HUES6 (cell line): ENCODE measurements around the gene GJA3.

ENCODE experiments used
- H3K27ac ChIP-seq: 2 replicates; pipeline ENCODE4 v1.7.0; 2013; ENCODE audit warnings: low read depth, mild to moderate bottlenecking, low read length, inconsistent platforms
- H3K27me3 ChIP-seq: 2 replicates; pipeline ENCODE4 v1.6.1; 2013; ENCODE audit warnings: low read length; ENCODE audit not compliant: control insufficient read depth, insufficient read depth
- H3K36me3 ChIP-seq: 2 replicates; pipeline ENCODE4 v1.6.1; 2013; ENCODE audit warnings: low read length; ENCODE audit not compliant: control insufficient read depth, insufficient read depth
- H3K4me1 ChIP-seq: 2 replicates; pipeline ENCODE4 v1.6.1; 2013; ENCODE audit warnings: low read length; ENCODE audit not compliant: control insufficient read depth, insufficient read depth
- H3K4me3 ChIP-seq: 2 replicates; pipeline ENCODE4 v1.5.1; 2013; ENCODE audit warnings: low read depth, low read length
- H3K9ac ChIP-seq: one replicate; pipeline ENCODE4 v1.6.1; 2013; ENCODE audit warnings: mild to moderate bottlenecking, low read length
- H3K9me3 ChIP-seq: 2 replicates; pipeline ENCODE4 v1.6.1; 2013; ENCODE audit warnings: low read depth, low read length; ENCODE audit not compliant: control insufficient read depth, insufficient read depth

Gene GJA3

DNA sequence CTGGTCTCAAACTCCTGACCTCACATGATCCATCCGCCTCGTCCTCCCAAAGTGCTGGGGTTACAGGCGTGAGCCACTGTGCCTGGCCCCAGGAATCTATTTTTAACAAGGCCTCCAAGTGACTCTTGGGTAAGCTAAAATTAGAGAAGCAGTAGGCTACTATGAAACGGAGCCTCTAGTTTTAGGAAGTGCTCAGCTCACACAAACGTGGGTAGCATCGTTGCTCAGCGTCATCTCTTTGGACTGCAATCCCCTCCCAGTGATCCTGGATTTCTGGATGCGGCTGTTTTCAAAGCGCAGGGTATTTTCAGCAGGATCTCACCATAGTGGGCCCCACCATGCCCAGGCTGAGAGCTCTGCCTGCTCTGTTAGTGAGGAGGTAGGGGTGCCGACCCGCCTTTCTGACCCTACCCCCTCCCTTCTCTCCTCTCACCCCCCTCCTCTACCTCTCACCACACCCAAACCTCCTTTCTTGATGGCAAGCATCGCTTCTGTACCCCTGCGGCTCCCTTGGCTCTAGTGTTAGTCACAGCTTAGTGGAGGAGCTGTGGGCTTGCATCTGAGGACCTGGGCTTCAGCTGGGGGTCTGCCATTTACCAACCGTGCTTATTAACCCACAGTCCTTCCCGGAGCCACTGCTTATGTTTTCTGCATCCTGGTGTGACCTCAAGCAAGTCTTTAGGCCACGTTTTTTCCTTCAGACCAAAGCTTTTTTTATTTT, 34.2 kb downstream of the GJA3 start:
- Histone ChIP-seq H3K9ac (no peak overlapping the region), H3K27me3 (peaks cover 38% of the 10 kb centered on the region), H3K9me3 (no peaks in the 10 kb centered on the region), H3K27ac (no peak overlapping the region), H3K4me1 (peaks cover 11% of the 10 kb centered on the region), H3K4me3 (no peak overlapping the region), H3K36me3 (no peaks in the 10 kb centered on the region)

DNA sequence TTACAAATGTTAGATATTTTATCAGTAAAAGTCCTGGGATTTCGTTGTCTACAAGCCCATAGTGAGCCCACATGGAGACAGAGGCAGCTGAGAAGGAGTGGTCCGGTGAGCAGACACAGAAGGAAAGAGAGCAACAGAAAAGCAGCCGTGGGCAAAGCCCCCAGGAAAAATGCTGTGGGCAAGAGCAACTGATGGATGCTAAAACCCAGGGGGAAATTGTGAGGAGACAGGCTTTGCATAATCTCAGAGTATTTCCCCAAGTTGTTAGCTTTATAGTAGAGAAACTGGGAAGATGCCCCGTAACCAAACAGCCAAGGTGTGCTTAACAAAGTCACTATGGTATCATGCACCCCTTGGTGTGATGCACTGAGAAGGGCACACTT, 35.1 kb downstream of the GJA3 start:
- peaks cover 30% of the 10 kb centered on the region for H3K27me3 ChIP-seq
- no peak overlapping the region for H3K27ac ChIP-seq
- H3K4me3 ChIP-seq = no peak overlapping the region

DNA sequence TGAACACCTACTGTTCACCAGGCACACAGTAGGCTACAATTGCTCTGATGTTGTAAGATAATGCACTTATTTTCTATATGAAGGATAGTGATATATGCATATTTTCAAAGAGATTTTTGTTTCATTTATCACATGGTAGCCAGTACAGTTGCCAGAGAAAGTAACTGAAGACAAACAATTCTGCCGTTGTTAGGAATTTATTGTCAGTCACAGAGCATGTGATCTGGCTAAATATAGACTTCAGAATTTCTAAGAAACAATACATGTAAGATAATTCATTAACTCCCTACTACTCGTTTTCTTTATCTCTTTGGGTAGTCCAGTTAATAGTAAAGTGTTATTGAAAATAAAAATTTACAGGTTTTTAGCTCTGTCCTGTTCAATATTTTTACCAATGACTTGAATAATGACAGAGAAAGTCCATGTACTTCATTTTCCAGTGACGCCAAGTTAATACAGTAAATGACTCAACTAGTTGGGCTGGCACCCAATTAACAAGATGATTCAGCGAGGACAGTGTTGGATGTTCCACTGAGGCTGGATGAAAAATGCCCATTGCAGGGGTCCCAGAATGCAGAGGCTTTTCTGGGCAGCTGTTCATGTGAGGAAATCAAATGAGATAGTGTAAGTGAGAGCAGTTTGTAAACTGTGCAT, 35.6 kb downstream of the GJA3 start:
- Histone ChIP-seq H3K9me3 (no peaks in the 10 kb centered on the region), H3K36me3 (no peaks in the 10 kb centered on the region), H3K27ac (no peak overlapping the region), H3K4me1 (peaks cover 17% of the 10 kb centered on the region), H3K9ac (no peak overlapping the region), H3K27me3 (peaks cover 26% of the 10 kb centered on the region), H3K4me3 (no peak overlapping the region)

More for the DNA sequence above, 35.1 kb downstream of the GJA3 start:
- Histone ChIP-seq H3K9ac (no peak overlapping the region), H3K9me3 (no peaks in the 10 kb centered on the region), H3K36me3 (no peaks in the 10 kb centered on the region), H3K4me1 (peaks cover 17% of the 10 kb centered on the region)

DNA sequence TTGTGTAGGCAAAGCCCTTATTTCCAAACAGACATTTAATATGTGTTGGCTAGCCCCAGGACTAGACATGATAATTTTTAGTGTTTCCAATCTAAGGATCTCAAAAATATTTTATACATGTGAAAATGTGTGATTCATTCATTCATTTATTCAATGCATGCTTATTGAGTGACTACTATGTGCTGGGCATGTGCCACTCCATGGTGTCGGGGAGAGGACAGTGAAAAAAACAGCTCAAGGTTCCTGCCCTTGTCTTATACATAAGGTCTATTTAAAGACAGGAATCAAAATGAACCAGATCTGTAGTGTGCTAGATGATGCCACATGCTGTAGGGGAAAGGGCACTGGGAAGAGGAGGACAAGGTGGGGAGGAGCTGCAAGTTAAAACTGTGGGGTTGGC, 36.5 kb downstream of the GJA3 start:
- H3K9ac ChIP-seq = no peak overlapping the region
- no peaks in the 10 kb centered on the region for H3K9me3 ChIP-seq
- H3K4me1 ChIP-seq = peaks cover 24% of the 10 kb centered on the region
- H3K36me3 ChIP-seq = no peaks in the 10 kb centered on the region
- no peak overlapping the region for H3K27ac ChIP-seq
- peaks cover 16% of the 10 kb centered on the region for H3K27me3 ChIP-seq
- H3K4me3 ChIP-seq = no peak overlapping the region

DNA sequence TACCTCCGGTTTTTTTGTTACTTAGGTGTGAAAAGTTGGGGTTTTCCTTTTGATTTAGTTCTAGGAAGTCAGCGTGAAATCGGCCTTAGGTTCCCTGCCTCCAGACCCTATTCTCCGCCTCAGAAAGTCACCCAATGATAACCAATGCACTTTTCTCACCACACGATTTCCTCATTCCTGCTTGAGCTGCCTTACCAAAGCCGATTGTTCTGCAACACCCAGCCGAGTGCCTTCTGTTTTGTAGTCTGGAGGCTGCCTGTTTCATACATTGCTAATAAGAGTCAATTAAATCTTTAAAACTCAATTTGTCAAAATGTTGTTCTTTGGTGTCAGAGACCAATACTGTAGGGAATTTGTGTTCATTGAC, 39.7 kb downstream of the GJA3 start:
- peaks cover 15% of the 10 kb centered on the region for H3K4me1 ChIP-seq
- no peaks in the 10 kb centered on the region for H3K36me3 ChIP-seq
- H3K9me3 ChIP-seq = no peaks in the 10 kb centered on the region
- no peaks in the 10 kb centered on the region for H3K27me3 ChIP-seq
- H3K9ac ChIP-seq = no peak overlapping the region
- no peak overlapping the region for H3K27ac ChIP-seq
- H3K4me3 ChIP-seq = peak overlapping the region; percentile 13; the same call in 1 of the 2 replicates

DNA sequence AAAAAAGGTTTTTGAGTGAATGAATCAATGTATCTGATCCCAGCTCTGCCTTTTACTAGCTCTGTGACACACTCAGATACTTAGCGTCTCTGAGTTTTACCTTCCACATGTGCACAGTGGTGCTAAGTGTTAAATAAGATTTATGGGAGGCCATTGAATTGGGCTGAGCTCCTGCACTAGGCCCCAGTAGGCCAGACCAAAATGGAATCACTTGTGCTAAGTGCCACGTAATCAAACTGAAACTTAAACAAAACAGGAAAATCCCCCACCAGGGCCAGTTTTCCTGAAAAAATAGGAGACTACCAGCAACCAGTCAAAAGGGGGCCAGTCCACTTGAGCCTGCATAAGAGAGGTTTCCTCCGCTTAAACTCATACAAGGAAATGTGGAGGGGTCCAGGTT, 40.9 kb downstream of the GJA3 start:
- peak overlapping the region; percentile 18; the same call in 1 of the 2 replicates for H3K27ac ChIP-seq
- no peaks in the 10 kb centered on the region for H3K36me3 ChIP-seq
- H3K27me3 ChIP-seq = no peaks in the 10 kb centered on the region
- peaks cover 15% of the 10 kb centered on the region for H3K4me1 ChIP-seq
- peak overlapping the region; percentile 38 for H3K4me3 ChIP-seq
- no peaks in the 10 kb centered on the region for H3K9me3 ChIP-seq
- H3K9ac ChIP-seq = no peak overlapping the region

DNA sequence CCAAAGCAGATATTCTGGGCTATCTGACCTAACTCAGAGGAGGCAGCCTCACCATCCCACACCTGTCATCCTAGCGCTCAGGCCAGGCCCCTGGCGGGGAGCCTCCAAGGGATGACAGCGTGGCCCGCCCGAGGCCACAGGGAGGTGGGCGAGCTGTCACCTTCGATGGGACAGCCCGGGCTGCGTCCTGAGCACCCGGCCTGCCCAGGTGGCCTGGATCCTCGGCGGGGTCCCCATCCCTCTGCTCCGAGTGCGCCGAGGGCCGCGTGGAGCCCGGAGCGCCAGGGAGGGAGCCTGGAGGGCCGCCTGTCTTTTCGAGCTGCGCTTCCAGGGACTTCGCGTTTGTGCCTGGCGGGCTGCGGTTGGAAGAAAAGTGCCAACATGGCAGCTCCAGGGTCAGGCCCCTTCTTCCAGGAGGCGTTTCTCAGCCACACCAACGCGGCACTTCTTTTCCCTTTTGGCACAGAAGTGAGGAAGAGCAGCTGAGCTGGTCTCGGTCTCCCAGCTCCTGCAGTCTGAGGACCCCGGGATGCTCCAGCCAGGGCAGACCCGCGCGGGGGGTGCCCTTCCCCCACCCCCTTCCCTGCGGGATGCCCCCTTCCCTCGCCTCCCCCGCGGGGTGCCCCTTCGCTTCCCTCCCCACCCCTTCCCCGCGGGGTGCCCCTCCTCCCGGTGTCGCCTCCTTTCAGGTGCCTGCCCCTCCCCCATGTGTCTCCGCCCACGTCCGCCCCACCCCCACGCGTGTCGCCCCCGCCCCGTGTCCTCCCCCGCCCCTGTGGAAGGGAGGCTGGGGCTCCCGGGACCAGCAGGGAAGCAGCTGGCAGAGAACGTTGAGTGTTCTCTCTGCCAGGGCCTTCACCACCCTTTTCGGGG, 42.3 kb downstream of the GJA3 start:
- Histone ChIP-seq H3K9ac (peak overlapping the region; percentile 54), H3K36me3 (no peaks in the 10 kb centered on the region), H3K27ac (no peak overlapping the region), H3K4me1 (peaks cover 15% of the 10 kb centered on the region), H3K27me3 (no peaks in the 10 kb centered on the region), H3K4me3 (peak overlapping the region; percentile 84), H3K9me3 (no peaks in the 10 kb centered on the region)

DNA sequence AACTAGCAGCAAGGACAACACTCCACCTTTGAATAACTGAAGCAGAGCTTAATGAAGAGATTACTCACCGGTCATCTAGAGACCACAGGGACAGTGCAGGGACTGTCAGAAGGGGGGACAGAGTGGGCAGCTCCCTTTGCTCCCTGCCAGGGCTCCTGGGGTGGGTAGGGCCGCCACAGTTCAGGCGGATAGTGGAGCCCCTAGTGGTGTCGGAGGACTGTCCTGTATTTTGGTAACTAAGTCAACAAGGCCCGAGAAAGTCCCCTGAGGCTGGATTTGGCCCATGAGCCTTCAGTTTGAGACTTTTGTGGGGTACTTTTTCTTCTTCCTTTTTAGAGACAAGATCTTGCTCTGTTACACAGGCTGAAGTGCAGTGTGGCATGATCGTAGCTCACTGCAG, 44.6 kb downstream of the GJA3 start:
- H3K36me3 ChIP-seq = no peaks in the 10 kb centered on the region
- H3K9ac ChIP-seq = no peak overlapping the region
- H3K4me1 ChIP-seq = peaks cover 8% of the 10 kb centered on the region; the same call in 1 of the 2 replicates
- H3K27ac ChIP-seq = no peak overlapping the region
- H3K4me3 ChIP-seq = no peak overlapping the region
- H3K9me3 ChIP-seq = no peaks in the 10 kb centered on the region
- no peaks in the 10 kb centered on the region for H3K27me3 ChIP-seq

DNA sequence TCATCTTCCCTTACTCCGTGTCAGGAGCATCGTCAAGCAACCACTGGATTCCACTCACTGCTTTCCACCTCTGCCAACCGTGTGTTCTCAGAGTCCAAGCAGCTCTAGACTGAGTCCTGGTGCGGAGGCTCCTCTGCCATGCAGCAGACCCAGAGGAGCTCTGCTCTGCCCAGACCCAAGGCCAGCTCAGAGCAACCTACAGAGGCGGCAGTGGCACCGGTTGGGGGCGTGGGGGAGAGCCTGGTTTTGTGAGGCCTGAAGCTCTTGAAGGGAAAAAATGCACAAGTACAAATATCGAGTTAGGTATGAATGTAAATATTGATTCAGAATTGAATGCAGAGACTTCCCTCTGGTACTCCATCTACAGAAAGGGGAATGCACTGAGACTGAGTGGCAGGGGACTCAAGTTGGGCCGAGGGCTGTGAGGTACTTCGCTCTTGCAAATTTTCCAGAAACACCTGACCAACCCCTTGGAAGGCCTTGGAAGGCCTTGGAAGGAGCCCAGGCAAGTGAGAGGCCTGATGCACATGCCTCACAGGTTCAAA, 46.7 kb downstream of the GJA3 start:
- no peaks in the 10 kb centered on the region for H3K36me3 ChIP-seq
- H3K4me1 ChIP-seq = no peaks in the 10 kb centered on the region
- H3K9me3 ChIP-seq = no peaks in the 10 kb centered on the region
- no peak overlapping the region for H3K27ac ChIP-seq
- H3K4me3 ChIP-seq = no peak overlapping the region
- H3K9ac ChIP-seq = no peak overlapping the region
- H3K27me3 ChIP-seq = no peaks in the 10 kb centered on the region

DNA sequence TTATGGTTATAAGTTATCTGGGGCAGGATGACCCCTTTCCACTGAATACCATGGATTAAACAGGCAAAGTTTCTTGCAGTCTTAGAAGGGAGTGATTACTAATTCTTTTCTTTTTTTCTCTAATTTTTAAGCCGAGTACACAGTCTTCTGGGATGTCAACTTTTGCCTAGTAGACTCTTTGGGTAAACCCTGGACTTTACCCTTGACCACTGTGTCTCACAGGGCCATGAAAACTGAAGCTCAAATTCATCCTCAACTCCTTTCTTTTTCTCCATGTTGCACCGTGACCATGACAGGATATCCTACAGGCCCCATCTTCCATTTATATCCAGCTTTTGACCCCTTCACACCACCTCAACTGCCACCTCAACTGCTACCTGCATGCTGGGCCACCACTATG, 51.8 kb downstream of the GJA3 start:
- H3K9ac ChIP-seq = no peak overlapping the region
- H3K27ac ChIP-seq = no peak overlapping the region
- H3K36me3 ChIP-seq = no peaks in the 10 kb centered on the region
- H3K4me1 ChIP-seq = peaks cover 9% of the 10 kb centered on the region
- no peak overlapping the region for H3K4me3 ChIP-seq
- H3K9me3 ChIP-seq = no peaks in the 10 kb centered on the region
- H3K27me3 ChIP-seq = no peaks in the 10 kb centered on the region; the same call in 1 of the 2 replicates
